Keratinocyte (primary cell): ENCODE results near the gene PKP4.

Experiments used
- EZH2 ChIP-seq: IDR thresholded peaks from one replicate; pipeline ENCODE4 v1.6.1; 2012; ENCODE audit warnings: inconsistent platforms, mild to moderate bottlenecking, low read length, moderate library complexity
- TF ChIP-seq, protein P1 (sequence below), 3 experiments: IDR thresholded peaks in 1 of 3; conservative IDR thresholded peaks in 1 of 3; optimal IDR thresholded peaks in 1 of 3; 2 replicates in 2 of 3; 3 replicates in 1 of 3; pipeline versions ENCODE3 to v1.5.1; 2011; ENCODE audit warnings: low read length in 3 of 3, mild to moderate bottlenecking in 3 of 3, moderate library complexity in 2 of 3, control low read depth in 1 of 3, inconsistent platforms in 1 of 3; ENCODE audit not compliant: insufficient read depth in 2 of 3; ENCODE audit errors: extremely low read depth in 1 of 3

- TF ChIP-seq, protein P1, sequence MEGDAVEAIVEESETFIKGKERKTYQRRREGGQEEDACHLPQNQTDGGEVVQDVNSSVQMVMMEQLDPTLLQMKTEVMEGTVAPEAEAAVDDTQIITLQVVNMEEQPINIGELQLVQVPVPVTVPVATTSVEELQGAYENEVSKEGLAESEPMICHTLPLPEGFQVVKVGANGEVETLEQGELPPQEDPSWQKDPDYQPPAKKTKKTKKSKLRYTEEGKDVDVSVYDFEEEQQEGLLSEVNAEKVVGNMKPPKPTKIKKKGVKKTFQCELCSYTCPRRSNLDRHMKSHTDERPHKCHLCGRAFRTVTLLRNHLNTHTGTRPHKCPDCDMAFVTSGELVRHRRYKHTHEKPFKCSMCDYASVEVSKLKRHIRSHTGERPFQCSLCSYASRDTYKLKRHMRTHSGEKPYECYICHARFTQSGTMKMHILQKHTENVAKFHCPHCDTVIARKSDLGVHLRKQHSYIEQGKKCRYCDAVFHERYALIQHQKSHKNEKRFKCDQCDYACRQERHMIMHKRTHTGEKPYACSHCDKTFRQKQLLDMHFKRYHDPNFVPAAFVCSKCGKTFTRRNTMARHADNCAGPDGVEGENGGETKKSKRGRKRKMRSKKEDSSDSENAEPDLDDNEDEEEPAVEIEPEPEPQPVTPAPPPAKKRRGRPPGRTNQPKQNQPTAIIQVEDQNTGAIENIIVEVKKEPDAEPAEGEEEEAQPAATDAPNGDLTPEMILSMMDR (optimal IDR thresholded peaks at IDR 0.05 in 1 of 3, IDR thresholded peaks at IDR 0.05 in 1 of 3, conservative IDR thresholded peaks at IDR 0.05 in 1 of 3; ENCODE audit: extremely low read depth in 1 of 3, insufficient read depth in 2 of 3, low read length in 3 of 3): no peak
- TF ChIP-seq EZH2: no peak
These were observed 54.1 kb downstream of the PKP4 start for GRCh38 chr2:158510887-158511286.
